NCI-H2227 (cell line): ENCODE measurements around the gene PTH2R.

Experiments
- DNase-seq: peaks from one replicate; lab custom pipeline; 2025; ENCODE audit not compliant: unreplicated experiment; lab: John Stamatoyannopoulos, UW

The PTH2R gene

GRCh38 chr2:208541989-208542464, 135.4 kb downstream of the PTH2R start:
- DNase-seq, result no peak

GRCh38 chr2:208542465-208543041, 136.0 kb downstream of the PTH2R start:
- DNase-seq, result no peak
